HG02970 (cell line): ENCODE data around the gene EEF1A2.

Experiments used
- ATAC-seq: cut with Tn5 transposase; IDR thresholded peaks from one replicate; pipeline ENCODE4 v1.9.1; 2021; ENCODE audit warnings: mild to moderate bottlenecking, moderate library complexity, moderate number of reproducible peaks; ENCODE audit not compliant: unreplicated experiment, low FRiP score

EEF1A2 gene

GRCh38 chr20:63440366-63440955 is 58.4 kb downstream of the EEF1A2 start:
- ATAC-seq: no peak

- ATAC-seq: no peak
These were observed 59.0 kb downstream of the EEF1A2 start for GRCh38 chr20:63439866-63440265.

- ATAC-seq: no peak
These were observed 60.8 kb downstream of the EEF1A2 start for GRCh38 chr20:63438121-63438520.
